Mucosa of descending colon (tissue), 3 donors: ENCODE measurements around the gene MICOS13. TPM values are rescaled to one million over a fixed set of nuclear protein-coding genes. Genes with fewer than 3 reads are reported as not detected.

ENCODE experiments used
- ATAC-seq: fragments of 200-7000 bp; cut with Tn5 transposase; one replicate; pipeline ENCODE4 v1.9.1; 2020; ENCODE audit warnings: mild to moderate bottlenecking, moderate library complexity
- DNase-seq, 3 donors: peaks; one replicate each; pipeline ENCODE4 v3.0.0-alpha.2; 2020
- H3K36me3 ChIP-seq: fragments of 200-600 bp; one replicate; pipeline ENCODE4 v1.8.0; 2021; ENCODE audit warnings: low read depth, mild to moderate bottlenecking
- H3K4me1 ChIP-seq: fragments of 200-600 bp; one replicate; pipeline ENCODE4 v1.8.0; 2021; ENCODE audit warnings: low read depth, mild to moderate bottlenecking
- H3K4me3 ChIP-seq: fragments of 200-600 bp; one replicate; pipeline ENCODE4 v1.8.0; 2021; ENCODE audit warnings: mild to moderate bottlenecking
- H3K9me3 ChIP-seq: fragments of 200-600 bp; one replicate; pipeline ENCODE4 v1.8.0; 2021; ENCODE audit warnings: mild to moderate bottlenecking
- CTCF ChIP-seq: fragments of 200-600 bp; IDR thresholded peaks from one replicate; pipeline ENCODE4 v1.8.0; 2022; ENCODE audit warnings: antibody characterized with exemption, mild to moderate bottlenecking
- intact Hi-C, 2 donors: fragments of 100-400 bp; cut with DNase I in 1 of 2; cut with micrococcal nuclease in 1 of 2; formaldehyde crosslinking; loops; one replicate each; pipeline versions ENCODE4 v1.11.0 to v1.11.1; 2022; cut with DNase I, micrococcal nuclease
- total RNA-seq, 3 donors: library from RNA; stranded (reverse); fragmentation: NEBNext Ultra II Directional in 2 of 3; extraction: Animal tissue kit (Norgen Biotek cat#: 25700) in 2 of 3; gene quantifications; one replicate each; pipeline versions ENCODE4 v1.2.1 to v1.2.4, GENCODE V29; 2021 to 2023
- donor health status: DM: no; HTN: no; CAD: no; lungs with moderate emphysema.
- donor health status: DM: no; HTN: no; CAD: no.
- donor health status: DM: no; HTN: yes; CAD: no.

Gene MICOS13
- total RNA-seq, 3 donors from 2014 or later: 70.1 to 73.7 (median 70.9) TPM

- ATAC-seq (no peak), DNase-seq (no peak)
- no peaks in the 10 kb centered on the region for H3K9me3 ChIP-seq
- peaks cover 5% of the 10 kb centered on the region for H3K36me3 ChIP-seq
- H3K4me1 ChIP-seq: peaks cover 10% of the 10 kb centered on the region
- TF ChIP-seq CTCF: no peak
- intact Hi-C loops: no loop called here
- H3K4me3 ChIP-seq: no peak overlapping the region
Observed at GRCh38 chr19:5694167-5694955, 14.0 kb upstream of the MICOS13 start.

GRCh38 chr19:5693195-5694166 is 13.2 kb upstream of the MICOS13 start:
- intact Hi-C loops: no loop called here
- H3K9me3 ChIP-seq: no peaks in the 10 kb centered on the region
- H3K4me3 ChIP-seq: no peak overlapping the region
- H3K4me1 ChIP-seq: peaks cover 10% of the 10 kb centered on the region
- no peak for TF ChIP-seq CTCF
- DNase-seq (no peak), ATAC-seq (no peak)
- H3K36me3 ChIP-seq: peaks cover 5% of the 10 kb centered on the region

GRCh38 chr19:5692723-5693194 is 12.4 kb upstream of the MICOS13 start:
- H3K36me3 ChIP-seq: peaks cover 5% of the 10 kb centered on the region
- H3K4me3 ChIP-seq: no peak overlapping the region
- no peak for DNase-seq
- H3K9me3 ChIP-seq: no peaks in the 10 kb centered on the region
- ATAC-seq: no peak
- no peak for TF ChIP-seq CTCF
- intact Hi-C loops: no loop called here
- peaks cover 10% of the 10 kb centered on the region for H3K4me1 ChIP-seq

GRCh38 chr19:5691822-5692722 is 11.8 kb upstream of the MICOS13 start:
- Histone ChIP-seq H3K9me3 (no peaks in the 10 kb centered on the region), H3K4me3 (no peak overlapping the region), H3K36me3 (peaks cover 5% of the 10 kb centered on the region), H3K4me1 (peaks cover 12% of the 10 kb centered on the region)
- no peak for ATAC-seq
- intact Hi-C loops: no loop called here
- no peak for TF ChIP-seq CTCF
- DNase-seq: no peak
